ENCODE results near the gene PREPL.

PREPL gene

DNA sequence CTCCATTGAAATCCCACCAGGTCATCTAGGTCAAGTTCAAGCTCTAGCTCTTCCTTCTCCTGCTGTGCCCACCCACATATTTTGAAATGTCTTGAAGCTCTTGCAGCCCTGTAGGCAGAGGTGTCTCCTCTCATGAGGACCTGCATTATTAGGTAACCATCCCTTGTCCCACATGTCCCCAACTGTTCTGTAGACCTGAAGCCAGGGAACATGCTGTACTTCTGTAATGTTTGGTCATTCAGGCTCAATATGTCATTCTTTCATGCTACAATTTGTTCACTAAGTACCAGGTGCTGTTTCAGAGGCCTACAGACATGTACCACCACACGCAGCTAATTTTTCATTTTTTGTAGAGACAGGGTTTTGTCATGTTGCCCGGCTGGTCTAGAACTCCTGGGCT lies 63.9 kb downstream of the PREPL start:
- no peak for FAIRE-seq
- DNase-seq (ENCODE audit: insufficient read length, low spot score), result no peak

GRCh38 chr2:44296653-44297052 lies 64.6 kb downstream of the PREPL start:
- no peak for FAIRE-seq
- DNase-seq (ENCODE audit: insufficient read length, low spot score), result no peak

GRCh38 chr2:44295633-44296359 lies 65.5 kb downstream of the PREPL start:
- no peak for FAIRE-seq

GRCh38 chr2:44295113-44295512 lies 66.2 kb downstream of the PREPL start:
- no peak for DNase-seq (ENCODE audit: insufficient read length, low spot score)
- FAIRE-seq, result no peak

More at GRCh38 chr2:44295633-44296359, 65.5 kb downstream of the PREPL start:
- no peak for DNase-seq (ENCODE audit: insufficient read length, low spot score)

DNA sequence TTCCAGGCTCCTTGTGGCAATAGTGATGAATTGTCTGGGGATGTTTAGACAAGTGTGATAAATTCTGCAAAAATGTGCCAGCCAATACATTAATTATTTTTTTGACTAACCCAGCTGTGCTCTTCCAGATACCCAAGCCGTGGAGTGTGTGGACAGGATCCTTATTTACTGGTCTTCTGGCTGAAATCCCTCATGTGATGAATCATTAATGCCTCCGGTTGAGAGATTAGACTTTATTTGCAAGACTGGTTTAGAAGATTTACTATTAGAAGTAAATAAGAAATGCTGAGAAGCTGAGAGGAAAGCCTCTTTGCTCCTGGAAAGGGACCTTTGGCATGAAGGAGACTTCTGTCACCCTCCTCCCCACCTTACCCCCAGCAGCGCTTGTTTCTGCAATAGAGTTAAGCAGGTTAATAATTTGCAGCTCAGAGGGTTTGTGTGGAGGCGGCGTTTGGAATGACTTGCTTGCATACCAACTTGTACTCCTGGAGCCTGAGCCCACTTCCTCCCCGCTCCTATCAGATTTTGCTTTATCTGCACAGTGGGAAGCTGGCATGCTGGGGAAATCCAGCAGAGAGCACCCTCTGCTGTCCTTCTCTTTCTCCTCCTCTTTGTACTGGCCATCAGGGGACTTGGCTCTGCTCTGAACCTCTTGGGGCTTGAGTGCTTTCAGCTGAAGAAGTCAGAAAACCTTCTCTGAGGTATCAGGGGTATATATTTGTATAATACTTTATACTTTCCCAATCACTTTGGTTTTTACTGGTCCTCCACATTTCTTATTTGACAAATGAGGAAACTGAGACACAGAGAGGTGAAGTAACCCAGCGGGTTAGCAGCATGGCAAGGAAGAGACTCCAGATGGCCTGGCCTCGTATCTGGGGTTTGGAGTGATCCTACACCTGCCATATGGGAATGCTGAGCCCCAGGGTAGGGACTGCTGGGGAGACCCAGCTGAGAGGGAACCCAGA lies 69.7 kb downstream of the PREPL start:
- DNase-seq (ENCODE audit: insufficient read length, low spot score), result peak; percentile 74
- FAIRE-seq, result peak; percentile 46

DNA sequence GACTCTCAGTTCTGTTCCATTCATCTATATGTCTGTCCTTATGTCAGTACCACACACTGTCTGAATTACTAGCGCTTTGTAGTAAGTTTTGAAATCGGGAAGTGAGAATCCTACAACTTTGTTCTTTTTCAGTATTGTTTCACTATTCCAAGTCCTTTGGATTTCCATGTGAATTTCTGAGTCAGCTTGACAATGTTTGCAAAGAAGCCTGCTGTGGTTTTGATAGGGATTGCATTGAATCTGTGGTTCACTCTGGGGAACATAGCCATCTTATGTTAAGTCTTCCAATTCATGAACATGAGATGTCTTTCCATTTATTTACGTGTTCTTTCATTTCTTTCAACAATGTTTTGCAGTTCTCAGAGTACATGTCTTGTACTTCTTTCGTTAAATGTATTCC lies 71.0 kb downstream of the PREPL start:
- DNase-seq (ENCODE audit: insufficient read length, low spot score) (no peak), FAIRE-seq (no peak)

DNA sequence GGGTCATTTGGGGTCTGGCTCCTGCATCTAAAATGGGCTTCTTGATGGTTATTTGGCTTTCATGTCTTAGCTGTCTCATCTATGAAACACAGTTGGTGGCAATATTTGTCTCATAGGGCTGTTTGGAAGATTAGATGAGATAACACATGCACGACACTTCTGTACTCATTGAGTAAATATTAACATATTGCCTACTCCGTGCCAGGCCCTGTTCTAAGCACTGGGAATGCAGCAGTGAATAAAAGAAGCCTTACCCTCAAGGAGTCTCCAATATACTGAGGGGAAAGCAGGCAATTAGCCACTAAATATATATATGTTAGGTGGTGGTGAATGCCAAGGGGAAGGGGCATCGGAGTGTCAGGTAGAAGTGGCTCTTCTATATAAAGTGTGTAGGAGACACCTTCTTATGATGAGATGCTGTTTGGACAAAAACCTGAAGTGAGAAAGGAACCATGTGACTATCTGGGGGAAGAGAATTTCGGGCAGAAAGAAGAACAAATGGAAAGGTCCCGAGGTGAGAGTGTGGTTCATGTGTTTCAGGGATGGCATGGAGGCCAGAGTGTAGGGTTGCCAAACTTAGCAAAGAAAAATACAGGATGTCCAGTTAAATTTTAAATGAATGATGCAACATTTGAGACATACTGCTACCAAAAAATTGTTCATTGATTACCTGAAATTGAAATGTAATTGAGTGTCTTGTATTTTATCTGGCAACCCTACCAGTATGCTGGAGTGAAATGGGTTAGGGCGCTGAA lies 74.2 kb downstream of the PREPL start:
- FAIRE-seq (no peak), DNase-seq (ENCODE audit: insufficient read length, low spot score) (no peak)

- DNase-seq (ENCODE audit: insufficient read length, low spot score), result no peak
- peak; percentile 63 for FAIRE-seq
These were observed 75.0 kb downstream of the PREPL start for GRCh38 chr2:44286119-44286883.

DNA sequence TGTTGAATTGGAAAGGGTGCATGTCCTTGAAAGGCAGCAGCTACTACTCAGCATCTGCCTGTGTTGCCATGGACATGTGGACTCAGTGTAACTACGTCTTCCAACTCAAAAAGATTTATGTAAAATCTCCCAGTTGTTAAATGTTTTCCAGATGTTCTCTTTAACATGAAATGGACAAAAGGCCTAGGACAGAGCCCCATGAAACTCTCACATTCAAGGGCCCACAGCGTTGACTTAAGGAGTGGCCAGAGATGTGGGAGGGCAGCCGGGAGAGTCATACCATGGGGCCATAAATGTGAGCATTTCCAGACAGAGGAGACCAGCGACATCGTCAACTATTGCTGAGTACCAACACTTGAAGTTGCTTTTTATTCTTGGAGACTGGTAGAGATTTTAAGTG lies 76.1 kb downstream of the PREPL start:
- no peak for FAIRE-seq
- no peak for DNase-seq (ENCODE audit: insufficient read length, low spot score)

DNA sequence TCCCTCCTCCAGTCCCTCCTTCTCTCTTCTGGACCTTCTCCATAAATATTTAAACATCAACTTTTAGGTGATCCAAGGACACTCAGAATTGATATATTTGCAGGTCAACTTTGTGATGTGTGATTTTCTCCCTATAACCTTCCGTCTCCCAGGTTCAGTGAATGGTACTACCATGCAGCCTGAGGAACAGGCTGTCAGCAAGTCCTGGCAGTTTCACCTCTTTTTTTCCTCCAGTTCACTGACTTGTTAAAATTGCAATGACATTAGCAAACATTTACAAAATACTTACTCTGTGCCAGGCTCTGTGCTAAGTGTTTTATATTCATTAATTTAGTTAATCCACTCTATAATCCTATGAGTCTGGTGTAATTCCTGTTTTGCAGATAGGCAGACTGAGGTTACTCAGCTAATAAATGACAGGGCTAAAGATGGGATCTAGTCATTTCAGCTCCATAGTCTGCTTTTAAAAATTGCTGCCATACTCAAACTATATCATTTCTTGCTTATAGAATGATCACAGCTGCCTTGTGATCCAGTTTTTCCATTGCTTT lies 78.1 kb downstream of the PREPL start:
- no peak for FAIRE-seq
- DNase-seq (ENCODE audit: insufficient read length, low spot score), result no peak

- no peak for DNase-seq (ENCODE audit: insufficient read length, low spot score)
- no peak for FAIRE-seq
These were observed 80.4 kb downstream of the PREPL start for GRCh38 chr2:44280869-44281268.

DNA sequence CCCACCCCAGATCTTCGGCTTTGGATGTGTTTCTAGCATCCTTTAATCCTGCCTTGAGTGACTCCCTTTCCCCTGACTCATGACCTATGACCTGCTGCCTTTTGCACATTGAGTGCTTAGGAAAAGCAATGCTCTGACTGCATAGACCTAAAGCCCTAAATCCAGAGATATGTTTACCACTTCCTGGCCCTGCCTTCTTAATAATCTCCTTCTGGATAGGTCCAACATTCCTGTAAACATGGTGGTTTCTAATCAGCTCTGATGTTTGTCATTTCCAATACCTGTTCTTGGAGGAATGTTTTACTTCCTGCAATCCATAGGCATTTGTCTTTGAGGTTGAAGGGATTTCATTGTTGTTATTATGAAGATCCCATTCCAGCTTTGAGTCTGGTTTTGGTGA lies 83.8 kb downstream of the PREPL start:
- no peak for FAIRE-seq

DNA sequence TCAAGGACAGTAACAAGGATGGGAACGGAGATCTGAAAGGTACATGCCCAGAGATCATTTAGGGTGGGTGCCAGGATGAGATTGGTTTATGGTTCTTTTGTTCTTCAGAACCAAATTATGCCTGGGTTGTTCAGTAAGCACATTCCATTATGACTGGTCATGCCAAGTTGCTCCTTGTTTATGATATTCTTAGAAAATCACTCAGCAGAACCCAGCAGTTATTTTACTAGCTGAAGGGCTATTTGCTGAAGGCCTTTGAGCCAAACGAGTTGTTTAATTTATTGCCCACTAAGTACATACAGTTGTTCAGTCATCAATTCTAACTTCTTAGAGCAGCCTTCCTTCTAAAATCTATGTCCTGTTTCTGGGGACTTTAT lies 85.4 kb downstream of the PREPL start:
- peak; percentile 46 for DNase-seq (ENCODE audit: insufficient read length, low spot score)
- peak; percentile 36 for FAIRE-seq

More for the DNA sequence above, 83.8 kb downstream of the PREPL start:
- DNase-seq (ENCODE audit: insufficient read length, low spot score), result no peak

DNA sequence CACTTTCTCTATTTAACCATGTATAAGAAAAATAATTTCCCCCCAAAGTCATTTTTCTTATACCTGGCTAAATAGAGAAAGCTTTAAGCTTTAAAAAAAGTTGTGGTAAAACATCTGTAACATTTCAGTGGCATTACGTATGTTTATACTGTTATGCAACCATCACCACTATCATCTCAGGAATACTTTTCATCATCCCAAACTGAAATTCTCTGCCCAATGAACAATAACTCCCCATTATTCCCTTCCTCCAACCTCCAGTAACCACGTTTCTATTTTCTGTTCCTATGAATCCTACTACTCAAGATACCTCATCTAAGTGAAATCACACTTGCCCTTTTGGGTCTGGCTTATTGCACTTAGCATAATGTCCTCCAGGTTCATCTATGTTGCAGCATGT lies 87.7 kb downstream of the PREPL start:
- FAIRE-seq (no peak), DNase-seq (ENCODE audit: insufficient read length, low spot score) (no peak)

GRCh38 chr2:44273076-44273475 lies 88.2 kb downstream of the PREPL start:
- FAIRE-seq (no peak), DNase-seq (ENCODE audit: insufficient read length, low spot score) (no peak)

DNA sequence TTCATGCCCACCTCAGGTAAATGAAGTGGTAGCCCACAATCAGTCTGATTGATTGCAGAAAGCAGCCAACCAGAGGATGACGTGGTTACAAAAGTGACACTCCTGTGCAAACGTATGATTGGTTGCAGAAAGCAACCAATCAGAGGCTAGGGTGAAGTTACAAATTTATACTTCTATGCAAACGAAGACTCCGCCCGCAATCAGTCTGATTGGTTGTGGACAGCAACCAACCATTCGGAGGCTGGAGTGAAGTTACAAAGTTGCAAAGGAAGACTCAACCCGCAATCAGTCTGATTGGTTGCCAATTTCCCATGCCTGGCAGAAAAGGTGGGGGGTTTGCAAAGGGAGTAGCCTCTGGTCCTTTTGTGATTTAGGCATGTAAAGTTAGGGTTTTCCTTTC lies 90.0 kb downstream of the PREPL start:
- DNase-seq (ENCODE audit: insufficient read length, low spot score) (no peak), FAIRE-seq (no peak)

DNA sequence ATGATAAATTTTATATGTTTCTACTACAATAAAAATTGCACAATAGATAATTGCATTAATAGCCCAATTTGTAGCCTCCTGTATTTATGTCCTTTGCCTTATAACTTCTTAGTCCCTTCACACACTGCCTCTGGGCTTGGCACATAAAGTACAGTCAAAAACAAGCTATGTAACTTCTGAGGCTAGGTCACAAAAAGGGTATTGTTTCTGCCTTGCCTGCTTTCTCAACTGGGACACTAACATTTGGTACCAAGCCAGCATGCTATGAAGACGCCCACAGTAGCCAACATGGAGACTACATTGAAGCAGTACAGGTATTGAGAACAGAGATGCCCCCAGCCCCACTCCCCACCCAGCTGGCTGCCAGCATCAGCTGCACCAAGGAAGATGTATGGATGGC lies 91.5 kb downstream of the PREPL start:
- no peak for DNase-seq (ENCODE audit: insufficient read length, low spot score)
- no peak for FAIRE-seq

- FAIRE-seq (peak; percentile 76), DNase-seq (ENCODE audit: insufficient read length, low spot score) (peak; percentile 33)
These were observed 93.3 kb downstream of the PREPL start for GRCh38 chr2:44267796-44268648.

Data from HTR-8/SVneo (cell line).